K562 (cell line): ENCODE data around the gene GFRA1.

Experiments used
- CBX5 ChIP-seq: IDR thresholded peaks from 2 replicates; pipeline ENCODE4 v1.6.1; 2014; ENCODE audit warnings: low read depth, borderline replicate concordance
- CREB1 ChIP-seq, 2 experiments: sonication (generic) in 1 of 2; formaldehyde crosslinking in 1 of 2; IDR thresholded peaks; 2 replicates each; pipeline versions ENCODE4 v1.6.1 to v1.8.0; 2012 to 2022; ENCODE audit warnings: inconsistent platforms in 1 of 2, mild to moderate bottlenecking in 1 of 2, missing genetic modification reagents in 1 of 2, moderate library complexity in 1 of 2
- CTCF ChIP-seq, 3 experiments: IDR thresholded peaks in 2 of 3; conservative IDR thresholded peaks in 1 of 3; 2 replicates each; pipeline ENCODE4 v1.5.1; 2011 to 2012; ENCODE audit warnings: low read length in 3 of 3, mild to moderate bottlenecking in 3 of 3, control low read depth in 2 of 3, improper control_type of control experiment in 1 of 3, inconsistent platforms in 1 of 3, low read depth in 1 of 3, mixed read lengths in 1 of 3, moderate library complexity in 1 of 3; ENCODE audit not compliant: insufficient read depth in 2 of 3
- DPF2 ChIP-seq: fragments of 450-650 bp; IDR thresholded peaks from 2 replicates; pipeline ENCODE4 v1.6.1; 2016
- GABPA ChIP-seq: fragments of 200-800 bp; sonication (Bioruptor generic); conservative IDR thresholded peaks from 2 replicates; pipeline ENCODE4 v1.6.1; 2016; ENCODE audit warnings: low read depth, missing genetic modification characterization, missing compliant biosample characterization
- IFI16 ChIP-seq: fragments of 250-450 bp; sonication (Bioruptor Pico); IDR thresholded peaks from 2 replicates; pipeline ENCODE4 v2.1.2; 2022; ENCODE audit warnings: mild to moderate bottlenecking, inconsistent platforms
- JUN ChIP-seq, 2 experiments: sonication (generic) in 1 of 2; formaldehyde crosslinking in 1 of 2; IDR thresholded peaks; 2 replicates each; pipeline versions ENCODE4 v1.6.1 to v1.8.0; 2012 to 2022; ENCODE audit warnings: borderline replicate concordance in 2 of 2, mild to moderate bottlenecking in 2 of 2, improper control_type of control experiment in 1 of 2, low read depth in 1 of 2, low read length in 1 of 2, missing genetic modification reagents in 1 of 2
- SETDB1 ChIP-seq: IDR thresholded peaks from one replicate; pipeline ENCODE4 v1.6.1; 2012; ENCODE audit warnings: low read length, control low read depth, inconsistent platforms
- TCF7 ChIP-seq: sonication (generic); IDR thresholded peaks from 2 replicates; pipeline ENCODE4 v1.6.1; 2016; ENCODE audit warnings: antibody characterized with exemption, borderline replicate concordance

GRCh38 chr10:116201011-116201410 lies 72.0 kb downstream of the GFRA1 start:
- no peak for TF ChIP-seq CTCF (IDR thresholded peaks at IDR 0.05 in 2 of 3, conservative IDR thresholded peaks at IDR 0.05 in 1 of 3; ENCODE audit: insufficient read depth in 2 of 3, low read depth in 1 of 3, low read length in 3 of 3)
- TF ChIP-seq IFI16 (CRISPR knock-in tag): no peak
- TF ChIP-seq CREB1 (IDR thresholded peaks at IDR 0.05): no peak
- no peak for TF ChIP-seq CREB1 (CRISPR knock-in tag; IDR thresholded peaks at IDR 0.05)
- no peak for TF ChIP-seq GABPA (tag)
- TF ChIP-seq DPF2: no peak
- TF ChIP-seq TCF7: no peak
- TF ChIP-seq CBX5: no peak
- TF ChIP-seq JUN (IDR thresholded peaks at IDR 0.05; ENCODE audit: borderline replicate concordance, low read depth, low read length): no peak
- no peak for TF ChIP-seq JUN (CRISPR knock-in tag; IDR thresholded peaks at IDR 0.05; ENCODE audit: borderline replicate concordance)
- no peak for TF ChIP-seq SETDB1
